Astrocyte of the spinal cord (primary cell): ENCODE data around the gene LGI4.
A peak's percentile ranks its signal among the peaks of the same experiment; 100 is the strongest.

Experiments used
- DNase-seq: peaks from one replicate; pipeline ENCODE4 v3.0.0; 2011; ENCODE audit warnings: low read depth, low spot score
- H3K4me3 ChIP-seq: 2 replicates; pipeline ENCODE4 v1.5.1; 2011; ENCODE audit warnings: low read depth, mild to moderate bottlenecking, low read length, moderate library complexity
- CTCF ChIP-seq: IDR thresholded peaks from 2 replicates; pipeline ENCODE4 v1.5.1; 2012; ENCODE audit warnings: low read depth, mild to moderate bottlenecking, low read length, inconsistent platforms
- in situ Hi-C: cut with HindIII; loops from 2 replicates; pipeline ENCODE4 v1.10.0; 2017; ENCODE audit warnings: low sequenced_read_pairs

Gene LGI4

GRCh38 chr19:35114353-35115176, 20.3 kb downstream of the LGI4 start:
- TF ChIP-seq CTCF, result peak; percentile 99
- in situ Hi-C loops, result no loop called here
- peak; percentile 45 for DNase-seq
- no peak overlapping the region for H3K4me3 ChIP-seq

GRCh38 chr19:35112995-35113688, 21.7 kb downstream of the LGI4 start:
- in situ Hi-C loops, result no loop called here
- TF ChIP-seq CTCF, result no peak
- no peak for DNase-seq
- no peak overlapping the region for H3K4me3 ChIP-seq

GRCh38 chr19:35110974-35111373, 23.9 kb downstream of the LGI4 start:
- in situ Hi-C loops, result no loop called here
- DNase-seq, result no peak
- no peak overlapping the region for H3K4me3 ChIP-seq
- no peak for TF ChIP-seq CTCF

- no peak for TF ChIP-seq CTCF
- in situ Hi-C loops, result no loop called here
- no peak for DNase-seq
- H3K4me3 ChIP-seq, result no peak overlapping the region
Observed at GRCh38 chr19:35109395-35110112, 25.3 kb downstream of the LGI4 start.

- no peak overlapping the region for H3K4me3 ChIP-seq
- TF ChIP-seq CTCF, result no peak
- in situ Hi-C loops, result no loop called here
- no peak for DNase-seq
Observed at GRCh38 chr19:35108730-35109129, 26.1 kb downstream of the LGI4 start.

GRCh38 chr19:35107545-35107944, 27.3 kb downstream of the LGI4 start:
- DNase-seq, result no peak
- in situ Hi-C loops, result no loop called here
- TF ChIP-seq CTCF, result no peak
- no peak overlapping the region for H3K4me3 ChIP-seq
